HG03558 (cell line): ENCODE results near the gene PYROXD2.
"Not testable (repeated sequence)": the region's sequence is repeated elsewhere in the genome, so short reads cannot be mapped to it uniquely, and the experiment has no call there.

ENCODE experiments used
- ATAC-seq: cut with Tn5 transposase; IDR thresholded peaks from one replicate; pipeline ENCODE4 v1.9.1; 2021; ENCODE audit warnings: moderate number of reproducible peaks; ENCODE audit not compliant: unreplicated experiment; ENCODE audit errors: extremely low read depth

The PYROXD2 gene

DNA sequence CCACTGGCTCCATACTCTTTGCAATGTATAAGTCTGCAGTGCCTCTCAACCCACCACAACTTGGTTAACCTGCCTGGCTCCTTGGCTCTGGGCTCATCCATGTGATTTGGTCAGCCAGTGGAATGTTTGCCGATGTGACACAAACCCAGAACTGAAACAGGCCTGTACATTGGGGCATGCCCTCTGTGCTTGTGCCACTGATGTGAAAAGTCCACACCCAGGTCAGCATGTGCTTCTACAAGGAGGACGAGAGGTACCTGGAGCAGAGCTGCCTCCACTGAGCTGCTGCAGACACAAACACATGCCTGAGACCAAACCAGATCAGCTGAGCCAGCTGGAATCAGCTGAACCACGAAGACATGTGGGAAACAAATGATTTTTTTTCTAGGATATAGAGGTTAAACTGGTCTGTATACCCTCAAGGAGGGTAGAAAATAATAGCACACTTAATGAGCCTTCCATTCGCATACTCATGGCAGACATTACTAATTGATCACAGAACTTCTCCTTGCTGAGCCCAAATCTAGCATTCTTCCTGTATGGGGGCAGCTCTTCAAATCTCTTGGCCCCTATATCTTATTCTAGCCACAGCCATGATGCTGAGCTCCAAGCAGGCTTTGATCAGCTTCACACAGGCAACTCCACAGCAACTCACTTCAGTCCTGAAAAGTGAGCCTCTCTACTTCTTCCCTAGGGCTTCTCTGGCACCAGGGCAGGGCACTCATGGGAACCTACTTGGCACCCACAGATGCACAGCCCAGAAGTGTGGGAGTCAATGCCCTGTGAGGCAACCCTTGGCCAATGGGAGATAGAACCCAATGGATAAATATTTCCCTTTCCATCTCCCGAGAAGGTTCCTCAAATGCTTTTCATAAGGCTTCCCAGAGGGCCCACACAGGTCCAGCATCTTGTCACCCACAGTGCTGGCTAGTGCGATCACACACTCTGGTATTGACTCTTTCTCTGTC is 18.6 kb downstream of the PYROXD2 start:
- ATAC-seq = no peak

DNA sequence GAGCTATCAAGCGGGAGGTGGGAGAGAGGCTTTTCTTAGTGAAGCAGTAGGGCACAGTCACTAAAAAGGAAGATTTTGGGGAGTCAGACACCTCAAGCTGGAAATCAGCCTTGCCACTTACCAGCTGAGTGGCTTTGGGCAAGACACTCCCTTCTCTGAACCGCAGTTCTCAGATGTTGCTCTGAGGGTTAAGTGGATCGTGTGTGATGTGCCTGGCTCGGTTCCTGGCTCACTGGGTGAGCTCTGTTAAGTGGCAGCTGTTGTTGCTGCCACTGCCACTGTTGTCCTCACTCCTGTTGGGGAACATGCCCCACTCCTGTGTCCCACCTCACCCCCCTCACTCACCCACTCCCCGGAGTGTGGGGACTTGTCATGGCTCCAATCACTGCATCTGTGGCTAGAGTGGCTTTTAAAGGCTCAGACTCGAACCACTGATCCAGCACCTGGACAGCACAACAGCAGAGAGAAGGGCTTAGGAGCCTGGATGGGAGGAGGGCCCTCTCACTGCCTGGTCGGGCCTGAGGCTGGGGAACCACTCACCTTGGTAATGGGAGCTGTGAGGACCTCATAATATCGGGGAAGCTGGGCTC is 20.0 kb downstream of the PYROXD2 start:
- ATAC-seq = no peak

DNA sequence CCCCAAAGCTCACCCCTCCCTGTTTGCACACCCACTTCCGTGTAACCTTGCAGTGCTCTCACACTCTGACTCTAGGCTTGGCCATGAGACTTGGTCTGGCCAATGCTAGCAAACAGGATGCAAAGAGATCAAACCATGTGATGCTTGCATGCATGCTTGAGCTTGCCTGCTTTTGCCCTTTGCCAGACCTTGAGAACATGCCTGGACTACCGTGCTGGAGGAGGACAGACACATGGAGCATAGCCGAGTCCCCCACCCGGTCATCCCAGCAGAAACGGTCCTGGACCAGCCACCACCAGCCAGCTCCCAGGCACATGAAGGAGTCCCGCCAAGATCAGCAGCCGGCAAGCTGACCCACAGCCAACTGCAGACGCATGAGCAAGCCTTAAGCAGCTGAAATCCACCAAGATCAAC is 23.4 kb downstream of the PYROXD2 start:
- ATAC-seq = no peak

DNA sequence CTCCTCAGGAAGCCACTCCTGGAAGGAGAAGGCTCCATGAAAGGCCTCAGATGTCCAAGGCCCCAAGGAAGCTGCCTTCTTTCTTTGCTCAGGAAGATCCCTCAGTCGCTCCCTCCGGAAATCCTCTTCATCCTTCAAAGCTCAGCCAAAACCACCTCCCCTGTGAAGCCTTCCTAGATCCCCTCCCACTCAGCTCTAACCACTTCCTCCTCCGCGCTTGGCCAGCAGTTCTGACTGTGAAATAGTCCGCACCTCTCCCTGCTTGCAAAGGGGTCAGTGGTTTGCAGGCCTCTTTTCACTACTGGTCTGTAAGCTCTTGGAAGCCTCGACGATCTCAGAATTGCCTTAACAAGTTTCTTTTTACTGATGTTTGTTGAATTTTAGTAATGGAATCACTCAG is 23.9 kb downstream of the PYROXD2 start:
- no peak for ATAC-seq

DNA sequence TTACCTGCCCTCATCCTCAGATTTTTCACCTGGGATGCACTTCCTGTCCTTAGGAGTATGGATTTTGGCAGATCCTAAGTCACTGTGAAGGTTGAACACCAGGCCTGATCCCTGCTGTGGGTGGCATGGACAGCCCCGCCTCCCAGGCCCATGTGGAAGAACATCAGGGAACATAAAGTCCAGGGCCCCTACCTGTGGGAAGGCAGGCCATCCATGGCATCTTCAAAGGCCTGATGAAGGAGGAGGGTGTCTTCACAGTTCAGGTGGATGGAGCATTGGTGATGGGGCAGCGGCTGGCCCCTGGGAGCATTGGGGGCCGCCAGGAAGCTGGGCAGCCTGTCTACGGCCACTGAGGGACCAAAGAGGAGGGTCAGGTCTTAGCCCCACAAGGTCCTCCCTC is 24.6 kb downstream of the PYROXD2 start:
- no peak for ATAC-seq

DNA sequence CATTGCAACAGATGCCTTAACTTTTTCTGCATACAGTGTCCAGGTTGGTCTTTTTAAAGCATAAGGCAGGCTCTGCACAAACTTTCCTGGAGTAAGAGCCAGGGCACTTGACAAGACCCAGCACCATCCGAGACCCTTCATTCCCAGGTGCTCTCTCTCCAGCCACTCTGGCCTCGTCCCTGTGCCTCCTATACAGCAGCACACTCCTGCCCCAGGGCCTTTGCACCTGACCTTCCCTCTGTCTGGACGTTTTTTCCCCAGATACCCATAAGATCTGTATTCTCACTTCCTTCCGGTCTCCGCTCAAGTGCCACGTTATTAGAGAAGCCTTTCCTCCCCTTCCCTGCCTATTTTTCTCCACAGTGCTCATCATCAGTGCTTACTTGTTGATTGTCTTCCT is 25.6 kb downstream of the PYROXD2 start:
- ATAC-seq = no peak

DNA sequence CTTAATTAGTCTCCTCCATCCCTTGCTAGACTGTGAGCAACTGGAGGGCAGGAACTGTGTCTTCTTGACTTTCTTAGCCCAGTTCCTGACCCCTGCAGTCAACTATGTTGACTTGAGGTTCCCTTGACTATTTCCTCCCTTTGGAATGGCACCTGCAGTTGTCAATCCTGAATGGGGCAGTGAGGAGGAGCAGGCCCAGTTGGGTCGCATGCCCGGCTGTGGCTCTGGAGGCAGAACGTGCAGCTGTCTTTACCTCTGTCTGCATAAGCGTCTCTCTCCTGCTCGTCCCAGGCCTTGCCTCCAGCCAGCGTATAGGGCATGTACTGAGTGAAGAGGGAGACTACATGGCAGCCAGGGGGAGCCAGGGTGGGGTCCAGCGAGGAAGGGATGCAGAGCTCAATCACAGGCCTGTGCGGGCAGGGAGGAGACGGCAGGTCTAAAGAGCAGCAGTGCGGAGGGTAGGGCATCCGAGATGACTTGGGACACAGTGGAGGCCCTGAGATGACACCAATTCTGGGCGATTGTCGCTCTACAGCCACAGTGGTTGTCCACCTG is 26.8 kb downstream of the PYROXD2 start:
- no peak for ATAC-seq

DNA sequence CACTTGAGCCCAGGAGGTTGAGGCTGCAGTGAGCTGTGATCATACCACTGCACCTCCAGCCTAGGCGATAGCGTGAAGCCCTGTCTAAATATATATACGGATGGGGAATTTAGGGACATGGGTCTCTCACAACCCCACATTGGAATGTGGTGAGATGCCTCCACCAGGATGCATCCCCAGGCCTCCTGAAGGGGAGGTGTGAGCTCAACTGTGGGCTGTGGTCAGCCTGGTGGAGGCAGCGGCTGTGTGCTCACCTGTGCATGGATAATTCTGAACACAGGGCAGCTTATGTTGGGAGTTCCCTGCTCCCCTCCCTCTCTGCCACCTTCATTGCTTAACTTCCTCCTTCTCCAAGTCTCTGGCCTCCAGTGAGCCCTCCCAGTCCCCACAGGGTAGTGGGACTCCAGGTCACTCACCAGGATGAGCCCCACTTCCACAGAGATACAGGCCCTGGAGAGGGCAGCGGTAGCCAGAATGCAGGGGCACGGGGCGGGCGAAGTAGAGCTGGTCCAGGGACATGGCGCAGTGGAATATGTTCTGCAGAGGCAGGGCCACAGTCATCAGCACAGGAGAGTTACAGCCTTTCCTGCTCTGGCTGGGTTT is 30.4 kb downstream of the PYROXD2 start:
- no peak for ATAC-seq

DNA sequence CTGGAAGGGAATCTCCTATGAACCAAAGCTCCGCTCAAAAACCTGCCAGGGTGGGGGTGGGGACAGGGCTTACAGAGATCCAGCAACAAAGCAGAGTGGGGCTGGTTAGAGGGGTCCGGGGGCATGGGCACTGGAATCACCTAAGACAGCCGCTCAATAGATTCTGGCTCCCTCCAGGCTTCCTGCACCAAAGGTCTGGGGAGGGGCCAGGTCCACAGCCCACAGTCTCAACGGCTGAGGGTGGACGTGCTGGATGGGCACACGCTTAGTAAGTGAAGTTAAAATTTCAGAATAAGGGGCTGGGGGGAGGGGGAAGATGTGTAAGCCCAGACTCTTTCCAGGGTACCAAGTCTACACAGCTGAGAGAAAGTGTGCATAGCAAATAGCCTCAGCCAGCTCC is 31.1 kb downstream of the PYROXD2 start:
- ATAC-seq = no peak

DNA sequence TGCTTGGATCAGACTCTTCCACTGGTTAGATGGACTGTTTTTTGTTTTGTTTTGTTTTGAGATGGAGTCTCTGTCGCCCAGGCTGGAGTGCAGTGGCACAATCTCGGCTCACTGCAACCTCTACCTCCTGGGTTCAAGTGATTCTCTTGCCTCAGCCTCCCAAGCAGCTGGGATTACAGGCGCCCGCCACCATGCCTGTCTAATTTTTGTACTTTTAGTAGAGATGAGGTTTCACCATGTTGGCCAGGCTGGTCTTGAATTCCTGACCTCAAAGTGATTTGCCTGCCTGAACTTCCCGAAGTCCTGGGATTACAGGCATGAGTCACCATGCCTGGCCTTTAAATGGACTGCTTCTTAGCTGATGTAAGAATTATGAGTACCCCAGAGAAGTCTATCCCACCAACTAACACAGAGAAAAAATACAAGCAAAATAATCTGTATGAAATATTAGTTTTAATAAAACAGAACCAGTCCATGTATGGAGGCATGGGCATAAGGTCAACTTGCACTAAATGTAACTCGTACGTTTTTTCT is 31.8 kb downstream of the PYROXD2 start:
- ATAC-seq = not testable (repeated sequence)

DNA sequence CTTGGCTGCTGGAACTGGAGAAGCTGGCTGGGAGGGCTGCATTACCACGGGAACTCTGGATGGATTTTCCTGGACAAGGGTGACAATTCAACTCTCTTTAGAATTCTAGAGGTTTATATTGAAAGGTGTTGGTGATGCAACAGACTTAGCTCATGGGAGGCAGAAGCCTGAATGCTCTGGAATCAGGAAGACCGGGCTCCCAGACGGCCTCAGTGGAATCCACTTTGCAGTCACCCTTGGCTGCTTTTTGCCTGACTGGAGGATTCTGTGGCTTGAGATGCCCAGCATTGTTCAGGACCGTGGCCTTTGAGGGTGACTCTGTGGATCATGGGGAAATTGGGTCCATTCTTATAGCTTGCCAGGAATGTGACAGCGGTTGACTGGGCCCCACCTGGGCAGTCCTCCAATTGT is 32.3 kb downstream of the PYROXD2 start:
- ATAC-seq = no peak

DNA sequence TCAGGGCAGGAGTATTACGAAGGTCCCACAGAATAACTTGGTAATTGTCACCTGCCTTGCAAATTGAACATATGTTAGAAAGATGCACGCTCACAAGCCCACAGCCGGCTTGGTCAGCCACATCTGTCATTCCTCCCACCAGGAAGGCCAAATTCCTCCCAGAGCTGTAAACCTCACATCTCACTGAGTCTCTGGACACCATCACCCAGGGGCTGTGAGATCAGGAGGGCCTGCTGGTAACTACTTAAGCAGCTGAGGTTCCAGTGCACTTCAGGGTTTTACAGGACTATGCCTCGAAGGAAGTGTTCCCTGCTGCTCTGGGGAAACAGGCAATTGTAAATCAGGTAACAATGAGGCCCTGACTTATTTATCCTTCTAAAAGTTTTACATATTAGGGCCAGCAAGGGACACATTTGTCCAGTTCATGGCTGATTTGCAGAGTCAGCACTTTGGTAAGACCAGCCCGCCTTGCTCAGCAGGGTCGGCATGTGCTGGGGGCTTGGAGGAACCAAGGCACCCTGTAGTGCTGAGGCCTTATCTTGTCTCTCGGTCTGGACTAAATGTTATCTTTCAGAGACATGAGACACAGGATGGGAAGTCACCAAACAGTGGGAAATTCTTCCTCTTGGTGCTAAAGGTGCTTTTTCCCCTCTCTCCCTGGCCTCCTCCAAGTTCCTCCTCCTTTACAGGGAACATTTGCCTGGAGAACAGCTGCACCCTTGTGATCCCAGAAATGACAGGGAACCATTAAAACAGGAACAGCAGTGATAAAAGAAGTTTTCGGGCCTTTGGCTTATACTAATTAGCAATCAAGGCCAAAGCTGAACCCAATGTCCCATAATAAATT is 34.3 kb downstream of the PYROXD2 start:
- no peak for ATAC-seq

DNA sequence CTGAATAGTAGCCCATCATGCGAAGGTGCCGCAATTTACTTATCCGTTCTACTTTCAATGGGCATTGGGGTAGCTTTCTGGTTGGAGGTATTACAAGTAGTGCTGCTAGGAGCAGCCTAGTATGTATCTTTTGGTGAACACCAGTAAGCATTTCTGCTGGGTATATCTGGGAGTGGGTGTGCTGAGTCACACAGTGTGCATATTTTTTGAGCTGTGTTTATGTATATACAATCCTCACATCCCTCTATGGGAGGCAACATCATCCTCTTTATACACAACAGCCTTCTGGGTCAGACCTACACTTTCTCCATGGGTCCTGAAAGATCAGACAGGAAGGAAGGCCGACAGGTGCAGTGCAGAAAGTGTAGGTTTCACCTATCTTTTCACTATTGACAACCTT is 36.3 kb downstream of the PYROXD2 start:
- ATAC-seq = no peak

DNA sequence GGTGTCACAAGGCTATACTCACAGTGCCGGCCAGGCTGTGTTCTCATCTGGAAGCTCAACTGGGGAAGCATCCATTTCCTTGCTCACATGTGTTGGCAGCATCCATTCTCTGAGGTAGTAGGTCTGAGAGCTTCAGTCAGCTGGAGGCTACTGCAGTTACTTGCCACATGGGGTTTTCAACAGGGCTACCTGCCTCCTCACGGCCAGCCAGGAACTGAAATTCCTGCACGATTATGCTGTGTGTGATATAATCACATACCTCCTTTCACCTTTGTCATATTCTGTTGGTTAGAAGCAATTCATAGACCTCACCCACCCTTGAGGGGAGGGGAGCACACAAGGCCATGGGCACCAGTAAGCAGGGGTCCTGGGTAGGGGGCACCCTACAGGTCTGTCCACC is 37.4 kb downstream of the PYROXD2 start:
- ATAC-seq = no peak

DNA sequence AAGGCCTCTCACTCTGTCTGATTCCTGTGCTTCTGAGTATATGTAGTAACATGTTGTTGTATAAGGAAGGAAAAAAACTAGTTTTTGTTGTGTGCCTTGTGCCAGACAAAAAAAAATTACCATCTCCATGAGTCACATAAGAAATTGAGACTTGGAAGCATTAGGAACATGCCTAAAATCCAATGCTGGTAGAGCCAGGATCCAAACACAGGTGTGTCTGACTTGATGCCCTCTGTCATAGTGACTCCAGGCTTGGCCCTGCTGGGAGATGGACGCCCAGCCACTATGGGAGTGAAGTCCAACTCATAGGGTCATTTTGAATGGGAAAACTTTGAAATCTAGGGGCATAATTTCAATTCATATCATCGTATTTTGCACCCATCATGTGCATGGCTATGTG is 38.0 kb downstream of the PYROXD2 start:
- no peak for ATAC-seq

DNA sequence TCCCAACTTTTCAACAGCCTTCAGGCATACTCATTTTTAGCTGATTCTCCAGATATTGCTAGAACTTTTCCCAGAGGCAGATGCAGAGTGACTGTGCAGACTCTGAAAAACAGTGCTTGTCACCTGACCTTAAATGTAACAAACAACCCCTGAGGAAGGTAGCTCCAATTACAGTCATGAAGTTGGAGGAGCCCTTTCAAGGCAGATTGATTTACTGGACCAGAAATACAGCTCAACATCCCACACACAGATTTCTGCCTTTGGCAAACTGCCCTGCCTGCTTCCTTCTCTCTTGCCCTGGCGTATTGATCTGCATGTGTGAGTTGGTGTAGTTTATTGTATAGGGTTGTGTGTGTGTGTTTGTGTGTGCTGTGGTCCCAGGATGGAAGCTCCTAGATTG is 38.5 kb downstream of the PYROXD2 start:
- ATAC-seq = no peak

DNA sequence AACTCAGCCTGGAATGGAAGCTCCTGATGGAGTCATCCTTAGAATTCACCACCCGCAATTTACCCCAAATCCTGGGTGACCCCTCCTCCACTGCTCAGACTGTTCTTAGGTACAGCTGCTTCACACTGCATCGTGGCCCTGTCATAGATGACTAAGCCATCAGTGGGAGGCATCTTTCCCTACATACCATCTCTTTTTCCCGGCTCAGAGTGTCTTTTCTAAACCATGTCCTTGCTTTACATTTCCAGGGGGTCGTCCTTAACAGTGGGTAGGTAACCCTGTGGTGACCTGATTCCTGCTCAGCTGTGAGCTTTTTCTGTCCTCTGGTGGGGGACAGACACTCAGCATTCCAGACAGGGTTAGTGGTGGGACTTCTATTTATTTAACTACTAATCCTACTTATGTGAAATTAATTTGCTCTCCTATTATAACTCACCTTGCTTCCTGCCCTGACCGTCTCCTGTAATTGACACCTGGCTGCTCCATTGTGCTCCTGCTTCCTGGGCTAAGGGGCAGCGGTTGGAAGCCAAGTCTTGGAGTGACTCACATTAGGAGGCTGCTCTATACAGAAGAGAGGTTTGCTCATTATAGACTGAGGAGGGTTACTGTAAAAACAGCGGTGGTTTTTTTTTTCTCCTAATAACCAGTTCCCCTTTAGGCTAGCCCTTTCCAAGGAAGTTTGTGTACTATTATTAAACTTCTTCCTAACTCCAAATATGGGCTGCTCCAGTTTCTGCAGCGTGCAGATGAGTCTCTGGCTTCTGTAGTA is 40.6 kb downstream of the PYROXD2 start:
- ATAC-seq = no peak

DNA sequence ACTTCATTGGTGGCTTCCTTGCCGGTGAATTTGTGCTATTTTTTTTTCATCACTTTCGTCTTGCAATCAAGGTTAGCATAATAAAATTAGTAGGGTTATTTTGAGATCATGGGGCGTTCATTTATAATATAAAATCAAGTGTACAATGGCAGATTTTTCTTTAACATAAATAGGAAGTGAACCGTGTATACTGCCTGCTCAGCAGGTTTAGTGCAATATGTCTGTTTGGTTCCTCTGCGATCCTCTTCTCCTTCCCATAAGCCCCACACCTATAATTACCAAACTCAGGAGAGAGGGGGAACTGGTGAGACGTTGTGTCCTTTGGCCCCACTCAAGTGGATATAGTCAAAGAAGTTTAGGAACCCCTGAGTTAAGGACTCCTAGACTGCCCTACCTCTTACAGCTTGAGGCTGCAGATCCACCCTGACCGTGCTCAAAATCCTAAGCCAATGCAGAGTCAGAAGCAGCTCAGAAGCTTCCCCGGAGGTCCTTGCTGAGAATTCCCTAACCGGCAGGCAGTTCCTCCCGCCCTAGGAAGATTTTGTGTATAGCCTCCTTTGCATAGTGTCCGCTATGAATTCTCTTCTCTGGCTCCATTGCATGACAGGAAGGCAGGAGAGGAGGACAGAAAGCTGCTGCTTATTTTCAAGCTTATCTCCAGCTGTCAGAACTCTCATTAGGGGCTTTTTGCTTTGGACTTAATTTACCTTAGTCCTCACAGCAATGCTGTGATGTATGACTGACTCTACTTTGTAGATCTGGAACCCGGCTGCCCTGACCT is 41.5 kb downstream of the PYROXD2 start:
- ATAC-seq = no peak
